Natural killer cell (primary cell): ENCODE measurements around the gene HSD17B10. TPM values are rescaled to one million over a fixed set of nuclear protein-coding genes. Genes with fewer than 3 reads are reported as not detected.
A peak's percentile ranks its signal among the peaks of the same experiment; 100 is the strongest.

ENCODE experiments used
- ATAC-seq, 3 donors: fragments of 150-1000 bp in 2 of 3; fragments of 200-7000 bp in 1 of 3; cut with Tn5 transposase; 1 replicate in 1 of 3; 2 replicates in 2 of 3; pipeline ENCODE4 v1.10.0; 2021; ENCODE audit warnings: mild to moderate bottlenecking in 2 of 3, moderate library complexity in 2 of 3
- DNase-seq, 2 donors: peaks; one replicate each; pipeline versions ENCODE4 v3.0.0 to v3.0.0-alpha.2; 2013 to 2021; ENCODE audit warnings: mixed read lengths in 1 of 2
- H3K27ac ChIP-seq: one replicate; pipeline ENCODE4 v1.5.1; 2013; ENCODE audit warnings: mild to moderate bottlenecking, low read length
- H3K27me3 ChIP-seq: one replicate; pipeline ENCODE4 v1.6.1; 2013; ENCODE audit warnings: low read length; ENCODE audit not compliant: control insufficient read depth, insufficient read depth
- H3K36me3 ChIP-seq: one replicate; pipeline ENCODE4 v1.6.1; 2013; ENCODE audit warnings: low read length; ENCODE audit not compliant: control insufficient read depth, insufficient read depth
- H3K4me1 ChIP-seq: one replicate; pipeline ENCODE4 v1.6.1; 2013; ENCODE audit warnings: low read length; ENCODE audit not compliant: control insufficient read depth, insufficient read depth
- H3K4me3 ChIP-seq: one replicate; pipeline ENCODE4 v1.5.1; 2013; ENCODE audit warnings: low read length
- H3K9me3 ChIP-seq: one replicate; pipeline ENCODE4 v1.6.1; 2013; ENCODE audit warnings: low read length; ENCODE audit not compliant: control insufficient read depth, insufficient read depth
- H3K27ac Mint-ChIP-seq, 2 donors: one replicate each; pipeline ENCODE4 v1.8.0; 2022; ENCODE audit warnings: mild to moderate bottlenecking in 2 of 2, mixed read lengths in 2 of 2, moderate library complexity in 1 of 2
- H3K27me3 Mint-ChIP-seq, 2 donors: one replicate each; pipeline ENCODE4 v1.8.0; 2022; ENCODE audit warnings: low read depth in 2 of 2, mixed read lengths in 2 of 2
- H3K36me3 Mint-ChIP-seq: one replicate; pipeline ENCODE4 v1.8.0; 2022; ENCODE audit warnings: mixed read lengths
- H3K4me1 Mint-ChIP-seq, 2 donors: one replicate each; pipeline ENCODE4 v1.8.0; 2022; ENCODE audit warnings: mixed read lengths in 2 of 2
- H3K4me3 Mint-ChIP-seq: one replicate; pipeline ENCODE4 v1.8.0; 2022; ENCODE audit warnings: mild to moderate bottlenecking, moderate library complexity, mixed read lengths
- H3K9me3 Mint-ChIP-seq, 2 donors: one replicate each; pipeline ENCODE4 v1.8.0; 2022; ENCODE audit warnings: mixed read lengths in 2 of 2
- CTCF ChIP-seq: fragments of 200-600 bp; IDR thresholded peaks from one replicate; pipeline ENCODE4 v1.8.0; 2022; ENCODE audit warnings: antibody characterized with exemption
- WGBS: methylation state at CpG from one replicate; pipeline ENCODE4 v1.1.7; 2013; ENCODE audit warnings: missing lambda C conversion rate; ENCODE audit not compliant: insufficient coverage; 5-methylcytosine and 5-hydroxymethylcytosine counted together
- intact Hi-C: fragments of 100-400 bp; cut with micrococcal nuclease; formaldehyde crosslinking; loops from one replicate; pipeline ENCODE4 v1.14.2; 2022
- total RNA-seq, 4 donors: library from RNA; stranded (reverse); fragments of 120-200 nt in 1 of 4; gene quantifications; one replicate each; pipeline versions ENCODE4 v1.2.3 to v1.2.4, GENCODE V29; 2013 to 2022

The HSD17B10 gene
- total RNA-seq, 3 donors from 2014 or later (not counting 1 experiment from before 2014, with no cell fraction given), result 49.2 to 56.4 (median 54.3) TPM

GRCh38 chrX:53481093-53481492 is 46.9 kb upstream of the HSD17B10 start:
- 54% methylated on average over 2 of the region's 5 CpGs for WGBS
- Histone ChIP-seq H3K4me1 (no peaks in the 10 kb centered on the region), H3K36me3 (no peaks in the 10 kb centered on the region), H3K27ac (no peak overlapping the region), H3K9me3 (no peaks in the 10 kb centered on the region), H3K27me3 (no peaks in the 10 kb centered on the region), H3K4me3 (no peak overlapping the region)
- Mint-ChIP-seq H3K9me3 (no peaks in the 10 kb centered on the region), H3K4me3 (no peak overlapping the region), H3K27me3 (peaks cover 0 to 28% of the 10 kb centered on the region in 2 donors), H3K36me3 (no peaks in the 10 kb centered on the region), H3K4me1 (no peaks in the 10 kb centered on the region), H3K27ac (no peak overlapping the region)
- intact Hi-C loops, result no loop called here
- no peak for TF ChIP-seq CTCF
- DNase-seq (peak in 1 of 2 donors; percentile 9), ATAC-seq (no peak)

GRCh38 chrX:53479301-53479700 is 45.1 kb upstream of the HSD17B10 start:
- no peaks in the 10 kb centered on the region for H3K36me3 ChIP-seq
- H3K27ac Mint-ChIP-seq, result no peak overlapping the region
- no peak for DNase-seq
- no peak for ATAC-seq
- no peak overlapping the region for H3K4me3 ChIP-seq
- H3K9me3 ChIP-seq, result no peaks in the 10 kb centered on the region
- H3K4me3 Mint-ChIP-seq, result no peak overlapping the region
- TF ChIP-seq CTCF, result no peak
- H3K4me1 Mint-ChIP-seq, result no peaks in the 10 kb centered on the region
- H3K27ac ChIP-seq, result no peak overlapping the region
- H3K4me1 ChIP-seq, result no peaks in the 10 kb centered on the region
- 98% methylated on average over 4 of the region's 5 CpGs for WGBS
- intact Hi-C loops, result no loop called here
- H3K9me3 Mint-ChIP-seq, result no peaks in the 10 kb centered on the region
- H3K36me3 Mint-ChIP-seq, result no peaks in the 10 kb centered on the region
- H3K27me3 ChIP-seq, result no peaks in the 10 kb centered on the region
- peaks cover 0 to 34% of the 10 kb centered on the region in 2 donors for H3K27me3 Mint-ChIP-seq

GRCh38 chrX:53476371-53476770 is 42.2 kb upstream of the HSD17B10 start:
- no peak for ATAC-seq
- Histone ChIP-seq H3K36me3 (no peaks in the 10 kb centered on the region), H3K4me1 (no peaks in the 10 kb centered on the region), H3K9me3 (no peaks in the 10 kb centered on the region), H3K4me3 (no peak overlapping the region), H3K27me3 (no peaks in the 10 kb centered on the region), H3K27ac (no peak overlapping the region)
- H3K4me3 Mint-ChIP-seq, result no peak overlapping the region
- no peak for TF ChIP-seq CTCF
- 64% methylated on average over 2 of the region's 2 CpGs for WGBS
- no peak overlapping the region for H3K27ac Mint-ChIP-seq
- H3K36me3 Mint-ChIP-seq, result no peaks in the 10 kb centered on the region
- H3K27me3 Mint-ChIP-seq, result peaks cover 8 to 41% of the 10 kb centered on the region in 2 donors
- intact Hi-C loops, result no loop called here
- DNase-seq, result no peak
- no peaks in the 10 kb centered on the region for H3K4me1 Mint-ChIP-seq
- no peaks in the 10 kb centered on the region for H3K9me3 Mint-ChIP-seq

- intact Hi-C loops, result no loop called here
- no peaks in the 10 kb centered on the region for H3K36me3 ChIP-seq
- Mint-ChIP-seq H3K27ac (no peak overlapping the region), H3K4me1 (no peaks in the 10 kb centered on the region), H3K27me3 (peaks cover 10 to 45% of the 10 kb centered on the region in 2 donors), H3K4me3 (no peak overlapping the region), H3K36me3 (no peaks in the 10 kb centered on the region), H3K9me3 (no peaks in the 10 kb centered on the region)
- H3K4me1 ChIP-seq, result no peaks in the 10 kb centered on the region
- H3K4me3 ChIP-seq, result no peak overlapping the region
- H3K9me3 ChIP-seq, result no peaks in the 10 kb centered on the region
- TF ChIP-seq CTCF, result no peak
- H3K27ac ChIP-seq, result no peak overlapping the region
- DNase-seq (no peak), ATAC-seq (no peak)
- 12% methylated on average over 2 of the region's 2 CpGs for WGBS
- no peaks in the 10 kb centered on the region for H3K27me3 ChIP-seq
Observed at GRCh38 chrX:53474707-53475106, 40.5 kb upstream of the HSD17B10 start.
